ENCODE results near the gene KANK4. TPM values are rescaled to one million over a fixed set of nuclear protein-coding genes. Genes with fewer than 3 reads are reported as not detected.

KANK4 gene
- total and polyA plus RNA-seq, 2 donors (not counting 1 experiment from before 2014, with no cell fraction given) = not detected

GRCh38 chr1:62311473-62311943 lies 7.7 kb downstream of the KANK4 start:
- DNase-seq (ENCODE audit: low read depth in 2 of 2) = peak in 1 of 2 donors; percentile 57
- no peak overlapping the region for H3K9ac ChIP-seq (ENCODE audit: insufficient read depth, low read length)
- no peak overlapping the region for H2AFZ ChIP-seq (ENCODE audit: low read length)
- H3K4me1 ChIP-seq (ENCODE audit: control insufficient read depth, extremely low read depth, insufficient read depth, low read length) = no peaks in the 10 kb centered on the region
- H3K27ac ChIP-seq (ENCODE audit: insufficient read depth, low read length) = no peak overlapping the region
- no peak overlapping the region for H3K4me3 ChIP-seq (replicated peaks in 1 of 4; ENCODE audit: control extremely low read depth in 1 of 4, insufficient read depth in 1 of 4, low read depth in 3 of 4, low read length in 4 of 4)
- H3K27me3 ChIP-seq (ENCODE audit: control insufficient read depth, insufficient read depth, low read length) = no peaks in the 10 kb centered on the region
- no peaks in the 10 kb centered on the region for H3K36me3 ChIP-seq (ENCODE audit: control insufficient read depth, insufficient read depth, low read length)
- no peaks in the 10 kb centered on the region for H4K20me1 ChIP-seq (ENCODE audit: control insufficient read depth, extremely low read depth, insufficient read depth, low read length)
- no peaks in the 10 kb centered on the region for H3K79me2 ChIP-seq (ENCODE audit: control insufficient read depth, insufficient read depth, low read length)
- no peaks in the 10 kb centered on the region for H3K9me3 ChIP-seq (ENCODE audit: control insufficient read depth, insufficient read depth, low read depth, low read length)
- TF ChIP-seq EZH2 (IDR thresholded peaks at IDR 0.05; ENCODE audit: low read length, missing control alignments) = no peak
- TF ChIP-seq CTCF (conservative IDR thresholded peaks at IDR 0.05 in 1 of 2, IDR thresholded peaks at IDR 0.05 in 1 of 2; ENCODE audit: low read depth in 1 of 2, low read length in 2 of 2) = no peak
- H3K4me2 ChIP-seq (ENCODE audit: extremely low read depth, insufficient read depth, low read length) = no peak overlapping the region

- no peak overlapping the region for H3K4me2 ChIP-seq (ENCODE audit: extremely low read depth, insufficient read depth, low read length)
- H2AFZ ChIP-seq (ENCODE audit: low read length) = no peak overlapping the region
- no peaks in the 10 kb centered on the region for H3K4me1 ChIP-seq (ENCODE audit: control insufficient read depth, extremely low read depth, insufficient read depth, low read length)
- H3K27me3 ChIP-seq (ENCODE audit: control insufficient read depth, insufficient read depth, low read length) = no peaks in the 10 kb centered on the region
- TF ChIP-seq CTCF (conservative IDR thresholded peaks at IDR 0.05 in 1 of 2, IDR thresholded peaks at IDR 0.05 in 1 of 2; ENCODE audit: low read depth in 1 of 2, low read length in 2 of 2) (no peak), EZH2 (IDR thresholded peaks at IDR 0.05; ENCODE audit: low read length, missing control alignments) (no peak)
- no peak for DNase-seq (ENCODE audit: low read depth in 2 of 2)
- no peaks in the 10 kb centered on the region for H3K36me3 ChIP-seq (ENCODE audit: control insufficient read depth, insufficient read depth, low read length)
- H4K20me1 ChIP-seq (ENCODE audit: control insufficient read depth, extremely low read depth, insufficient read depth, low read length) = no peaks in the 10 kb centered on the region
- no peak overlapping the region for H3K4me3 ChIP-seq (replicated peaks in 1 of 4; ENCODE audit: control extremely low read depth in 1 of 4, insufficient read depth in 1 of 4, low read depth in 3 of 4, low read length in 4 of 4)
- no peaks in the 10 kb centered on the region for H3K79me2 ChIP-seq (ENCODE audit: control insufficient read depth, insufficient read depth, low read length)
- H3K27ac ChIP-seq (ENCODE audit: insufficient read depth, low read length) = no peak overlapping the region
- no peaks in the 10 kb centered on the region for H3K9me3 ChIP-seq (ENCODE audit: control insufficient read depth, insufficient read depth, low read depth, low read length)
- no peak overlapping the region for H3K9ac ChIP-seq (ENCODE audit: insufficient read depth, low read length)
Measured at GRCh38 chr1:62309906-62310305, 9.3 kb downstream of the KANK4 start.

- Histone ChIP-seq H3K79me2 (ENCODE audit: control insufficient read depth, insufficient read depth, low read length) (no peaks in the 10 kb centered on the region), H3K9ac (ENCODE audit: insufficient read depth, low read length) (no peak overlapping the region), H3K27ac (ENCODE audit: insufficient read depth, low read length) (no peak overlapping the region), H3K36me3 (ENCODE audit: control insufficient read depth, insufficient read depth, low read length) (no peaks in the 10 kb centered on the region), H3K4me1 (ENCODE audit: control insufficient read depth, extremely low read depth, insufficient read depth, low read length) (no peaks in the 10 kb centered on the region), H4K20me1 (ENCODE audit: control insufficient read depth, extremely low read depth, insufficient read depth, low read length) (no peaks in the 10 kb centered on the region), H3K27me3 (ENCODE audit: control insufficient read depth, insufficient read depth, low read length) (no peaks in the 10 kb centered on the region), H2AFZ (ENCODE audit: low read length) (no peak overlapping the region), H3K9me3 (ENCODE audit: control insufficient read depth, insufficient read depth, low read depth, low read length) (no peaks in the 10 kb centered on the region), H3K4me3 (replicated peaks in 1 of 4; ENCODE audit: control extremely low read depth in 1 of 4, insufficient read depth in 1 of 4, low read depth in 3 of 4, low read length in 4 of 4) (no peak overlapping the region), H3K4me2 (ENCODE audit: extremely low read depth, insufficient read depth, low read length) (no peak overlapping the region)
- no peak for TF ChIP-seq EZH2 (IDR thresholded peaks at IDR 0.05; ENCODE audit: low read length, missing control alignments)
- TF ChIP-seq CTCF (conservative IDR thresholded peaks at IDR 0.05 in 1 of 2, IDR thresholded peaks at IDR 0.05 in 1 of 2; ENCODE audit: low read depth in 1 of 2, low read length in 2 of 2) = no peak
- no peak for DNase-seq (ENCODE audit: low read depth in 2 of 2)
Measured at GRCh38 chr1:62308606-62309005, 10.6 kb downstream of the KANK4 start.

Measured in fibroblast of lung (primary cell).